HCT116 (cell line): ENCODE data around the gene VGLL2. TPM values are rescaled to one million over a fixed set of nuclear protein-coding genes. Genes with fewer than 3 reads are reported as not detected.

ENCODE experiments used
- ATAC-seq: fragments of 200-7000 bp; cut with Tn5 transposase; 2 replicates; pipeline ENCODE4 v1.9.1; 2020; ENCODE audit warnings: mild to moderate bottlenecking, moderate library complexity
- BruUV-seq: library from RNA; stranded (reverse); fragments of 400-500 nt; replicated peaks from 2 replicates; lab custom pipeline; 2021; lab: Mats Ljungman, UMichigan
- CTCF ChIA-PET: fragments of 300-600 bp; sonication (Branson Sonifier 250); formaldehyde crosslinking; loops from one replicate; lab custom pipeline; 2021; ENCODE audit warnings: antibody characterized with exemption; lab: Charles Lee
- POLR2A ChIA-PET: fragments of 300-600, 350-600 bp; sonication (Branson Sonifier 250); formaldehyde crosslinking; loops from one replicate; lab custom pipeline; 2021; ENCODE audit warnings: antibody characterized with exemption; lab: Charles Lee
- RAD21 ChIA-PET, 2 experiments: fragments of 300-600 bp; sonication (Branson Sonifier 250); formaldehyde crosslinking; loops; one replicate each; lab custom pipeline; 2023; ENCODE audit warnings: low total read pairs in 2 of 2; ENCODE audit not compliant: uncharacterized antibody in 2 of 2, unreplicated experiment in 2 of 2, low non-redundant PET in 1 of 2; lab: Charles Lee
- DNase-seq: peaks from one replicate; pipeline ENCODE4 v3.0.0-alpha.2; 2010; ENCODE audit warnings: low read depth, low spot score
- H2AFZ ChIP-seq: fragments of 200-600 bp; shearing (Covaris generic), sonication (generic); 2 replicates; pipeline ENCODE4 v1.6.1; 2017; ENCODE audit warnings: low read depth, mixed run types, mixed read lengths, antibody characterized with exemption, low read length; ENCODE audit not compliant: poor library complexity, severe bottlenecking
- H3K27ac ChIP-seq: 2 replicates; pipeline ENCODE4 v1.5.1; 2012; ENCODE audit warnings: low read depth, low read length
- H3K27me3 ChIP-seq: fragments of 200-600 bp; sonication (generic); 2 replicates; pipeline ENCODE4 v1.6.1; 2016; ENCODE audit warnings: mixed run types, low read length, mixed read lengths; ENCODE audit not compliant: insufficient read depth
- H3K36me3 ChIP-seq, 2 experiments: fragments of 200-500 bp in 1 of 2; fragments of 200-600 bp in 1 of 2; sonication (Bioruptor generic) in 1 of 2; sonication (generic) in 1 of 2; 2 replicates each; pipeline versions ENCODE4 v1.5.1 to v1.6.1; 2014 to 2016; ENCODE audit warnings: low read length in 2 of 2, inconsistent platforms in 1 of 2, mixed read lengths in 1 of 2, mixed run types in 1 of 2; ENCODE audit not compliant: insufficient read depth in 2 of 2, control insufficient read depth in 1 of 2
- H3K4me1 ChIP-seq, 2 experiments: fragments of 200-600 bp in 1 of 2; sonication (generic) in 1 of 2; 2 replicates each; pipeline versions ENCODE4 v1.5.1 to v1.6.1; 2012 to 2017; ENCODE audit warnings: low read length in 2 of 2, inconsistent platforms in 1 of 2, mild to moderate bottlenecking in 1 of 2, mixed read lengths in 1 of 2, mixed run types in 1 of 2, moderate library complexity in 1 of 2; ENCODE audit not compliant: insufficient read depth in 2 of 2, control insufficient read depth in 1 of 2
- H3K4me2 ChIP-seq: fragments of 200-600 bp; sonication (generic); 2 replicates; pipeline ENCODE4 v1.6.1; 2017; ENCODE audit warnings: mixed run types, low read length, mixed read lengths
- H3K4me3 ChIP-seq, 2 experiments: fragments of 200-600 bp in 1 of 2; sonication (generic) in 1 of 2; replicated peaks in 1 of 2; 2 replicates each; pipeline ENCODE4 v1.5.1; 2011 to 2016; ENCODE audit warnings: low read length in 2 of 2, control low read depth in 1 of 2, low read depth in 1 of 2, mild to moderate bottlenecking in 1 of 2, mixed read lengths in 1 of 2, mixed run types in 1 of 2
- H3K79me2 ChIP-seq: fragments of 200-600 bp; sonication (generic); 2 replicates; pipeline ENCODE4 v1.6.1; 2017; ENCODE audit warnings: mild to moderate bottlenecking, mixed run types, low read length, moderate library complexity, mixed read lengths; ENCODE audit not compliant: insufficient read depth
- H3K9ac ChIP-seq: fragments of 200-600 bp; sonication (generic); 2 replicates; pipeline ENCODE4 v1.6.1; 2016; ENCODE audit warnings: low read length, mixed read lengths
- H3K9me2 ChIP-seq: fragments of 200-600 bp; sonication (generic), shearing (Covaris generic); 2 replicates; pipeline ENCODE4 v1.6.1; 2017; ENCODE audit warnings: mixed run types, mild to moderate bottlenecking, moderate library complexity; ENCODE audit not compliant: insufficient read depth
- H3K9me3 ChIP-seq, 2 experiments: fragments of 200-500 bp in 1 of 2; fragments of 200-600 bp in 1 of 2; sonication (Bioruptor generic) in 1 of 2; sonication (generic) in 1 of 2; 2 replicates each; pipeline ENCODE4 v1.6.1; 2014 to 2017; ENCODE audit warnings: low read length in 2 of 2, mixed read lengths in 2 of 2, inconsistent platforms in 1 of 2, low read depth in 1 of 2, mild to moderate bottlenecking in 1 of 2, mixed run types in 1 of 2, moderate library complexity in 1 of 2; ENCODE audit not compliant: control insufficient read depth in 1 of 2, insufficient read depth in 1 of 2
- H4K20me1 ChIP-seq: fragments of 200-600 bp; sonication (generic), shearing (Covaris generic); 2 replicates; pipeline ENCODE4 v1.6.1; 2017; ENCODE audit warnings: mixed run types, mild to moderate bottlenecking, moderate library complexity; ENCODE audit not compliant: insufficient read depth
- ATF3 ChIP-seq: IDR thresholded peaks from 2 replicates; pipeline ENCODE4 v1.6.1; 2012
- CTCF ChIP-seq, 3 experiments: fragments of 200-600 bp in 1 of 3; sonication (generic) in 1 of 3; IDR thresholded peaks in 2 of 3; conservative IDR thresholded peaks in 1 of 3; 2 replicates each; pipeline ENCODE4 v1.5.1; 2012 to 2017; ENCODE audit warnings: low read depth in 2 of 3, low read length in 2 of 3, antibody characterized with exemption in 1 of 3, borderline replicate concordance in 1 of 3, control low read depth in 1 of 3, mild to moderate bottlenecking in 1 of 3, mixed read lengths in 1 of 3, mixed run types in 1 of 3, moderate library complexity in 1 of 3; ENCODE audit not compliant: insufficient read depth in 1 of 3
- ELF1 ChIP-seq: IDR thresholded peaks from 2 replicates; pipeline ENCODE4 v1.6.1; 2012; ENCODE audit warnings: low read depth, borderline replicate concordance
- EZH2 ChIP-seq: fragments of 200-600 bp; sonication (generic); IDR thresholded peaks from 2 replicates; pipeline ENCODE4 v1.6.1; 2017; ENCODE audit warnings: antibody characterized with exemption, mixed run types
- EZH2phosphoT487 ChIP-seq: fragments of 200-600 bp; IDR thresholded peaks from 2 replicates; pipeline ENCODE4 v1.6.1; 2018; ENCODE audit warnings: antibody characterized with exemption, borderline replicate concordance
- FOSL1 ChIP-seq: IDR thresholded peaks from 2 replicates; pipeline ENCODE4 v1.6.1; 2012; ENCODE audit warnings: low read depth
- JUND ChIP-seq: IDR thresholded peaks from 2 replicates; pipeline ENCODE4 v1.6.1; 2012
- MAX ChIP-seq: IDR thresholded peaks from 2 replicates; pipeline ENCODE4 v1.6.1; 2012
- POLR2A ChIP-seq: IDR thresholded peaks from 2 replicates; pipeline ENCODE4 v1.7.0; 2011; ENCODE audit warnings: borderline replicate concordance; ENCODE audit not compliant: insufficient read depth, insufficient read length; ENCODE audit errors: extremely low read depth
- POLR2AphosphoS5 ChIP-seq: IDR thresholded peaks from 2 replicates; pipeline ENCODE4 v1.6.1; 2011; ENCODE audit warnings: mild to moderate bottlenecking, low read depth, low read length, moderate library complexity
- RAD21 ChIP-seq: IDR thresholded peaks from 2 replicates; pipeline ENCODE4 v1.6.1; 2012; ENCODE audit warnings: low read depth, mild to moderate bottlenecking
- REST ChIP-seq: IDR thresholded peaks from 2 replicates; pipeline ENCODE4 v1.6.1; 2012; ENCODE audit warnings: low read depth
- SP1 ChIP-seq: IDR thresholded peaks from 2 replicates; pipeline ENCODE4 v1.6.1; 2012; ENCODE audit warnings: low read depth
- TCF7L2 ChIP-seq: IDR thresholded peaks from 2 replicates; pipeline ENCODE4 v1.7.0; 2011; ENCODE audit warnings: borderline replicate concordance, inconsistent platforms; ENCODE audit not compliant: insufficient read depth, insufficient read length; ENCODE audit errors: extremely low read depth
- YY1 ChIP-seq: IDR thresholded peaks from 2 replicates; pipeline ENCODE4 v1.6.1; 2011; ENCODE audit warnings: low read length, low read depth, moderate library complexity, mild to moderate bottlenecking; ENCODE audit not compliant: insufficient replicate concordance; ENCODE audit errors: extremely low read depth
- ZNF274 ChIP-seq: fragments of 200-500 bp; sonication (Bioruptor generic); IDR thresholded peaks from 2 replicates; pipeline ENCODE4 v1.6.1; 2014; ENCODE audit warnings: mild to moderate bottlenecking, low read depth, low read length, inconsistent platforms
- intact Hi-C: fragments of 100-400 bp; cut with micrococcal nuclease; formaldehyde crosslinking; loops from 2 replicates; pipeline ENCODE4 v1.10.0; 2022
- total RNA-seq: library from RNA; stranded (reverse); gene quantifications from one replicate; pipeline ENCODE4 v1.2.1, GENCODE V29; 2021; ENCODE audit not compliant: unreplicated experiment

Gene VGLL2
- total RNA-seq, 1 experiment from 2014 or later: not detected

GRCh38 chr6:117233145-117233544, 32.2 kb upstream of the VGLL2 start (continued):
- TF ChIP-seq MAX (no peak), SP1 (no peak), EZH2 (no peak)
- TF ChIP-seq, all 23 proteins: peak for 0

GRCh38 chr6:117237561-117237960, 27.8 kb upstream of the VGLL2 start:
- intact Hi-C loops: no loop called here
- DNase-seq: no peak

More at GRCh38 chr6:117237561-117237960, 27.8 kb upstream of the VGLL2 start:
- Histone ChIP-seq H4K20me1 (no peaks in the 10 kb centered on the region), H3K9me2 (no peaks in the 10 kb centered on the region), H3K9ac (no peak overlapping the region), H3K27me3 (no peaks in the 10 kb centered on the region), H2AFZ (peak overlapping the region; percentile 1), H3K9me3 (no peaks in the 10 kb centered on the region), H3K4me2 (peak overlapping the region; percentile 19; the same call in 1 of the 2 replicates)
- no TSS peak for BruUV-seq
- POLR2A ChIA-PET: no interaction called here
- ATAC-seq: no peak
- TF ChIP-seq POLR2AphosphoS5 (no peak), EZH2phosphoT487 (no peak), FOSL1 (0 out of 2 replicates have a peak, but pooled peaks have one; percentile 23), TCF7L2 (no peak), MAX (no peak), YY1 (no peak), ZNF274 (no peak), JUND (peak; percentile 47), POLR2A (no peak), SP1 (peak; percentile 28; the same call in 1 of the 2 replicates), EZH2 (no peak), ELF1 (no peak), ATF3 (no peak), RAD21 (no peak), CTCF (IDR thresholded peaks at IDR 0.05 in 2 of 3, conservative IDR thresholded peaks at IDR 0.05 in 1 of 3; ENCODE audit: borderline replicate concordance in 1 of 3, insufficient read depth in 1 of 3, low read depth in 2 of 3, low read length in 2 of 3) (no peak), REST (no peak)
- TF ChIP-seq, all 23 proteins: peak for 3
- H3K79me2 ChIP-seq: no peaks in the 10 kb centered on the region
- ChIA-PET RAD21 (no interaction called here), CTCF (no interaction called here)
- no peaks in the 10 kb centered on the region for H3K36me3 ChIP-seq
- H3K4me1 ChIP-seq: peaks cover 0 to 10% of the 10 kb centered on the region in 2 experiments; a peak in 2 of 4 replicates
- H3K27ac ChIP-seq: no peak overlapping the region
- no peak overlapping the region for H3K4me3 ChIP-seq
